Psoas muscle (tissue), 8 donors: ENCODE results near the gene EGFL6. TPM values are rescaled to one million over a fixed set of nuclear protein-coding genes. Genes with fewer than 3 reads are reported as not detected.
"Not testable (repeated sequence)": the region's sequence is repeated elsewhere in the genome, so short reads cannot be mapped to it uniquely, and the experiment has no call there.

ENCODE experiments used
- ATAC-seq, 4 donors: fragments of 200-7000 bp; cut with Tn5 transposase; one replicate each; pipeline ENCODE4 v1.9.1; 2020; ENCODE audit warnings: moderate library complexity in 3 of 4, mild to moderate bottlenecking in 2 of 4
- DNase-seq, 2 donors: peaks; one replicate each; pipeline ENCODE4 v3.0.0-alpha.2; 2020
- H3K27ac ChIP-seq: fragments of 200-600 bp; one replicate; pipeline ENCODE4 v1.8.0; 2022
- H3K27me3 ChIP-seq, 3 donors: fragments of 200-600 bp in 1 of 3; one replicate each; pipeline versions ENCODE4 v1.6.1 to v1.8.0; 2013 to 2022; ENCODE audit warnings: low read length in 2 of 3, mild to moderate bottlenecking in 2 of 3, moderate library complexity in 1 of 3; ENCODE audit not compliant: insufficient read depth in 3 of 3
- H3K36me3 ChIP-seq, 2 donors: fragments of 200-600 bp in 1 of 2; one replicate each; pipeline versions ENCODE4 v1.6.1 to v1.8.0; 2013 to 2022; ENCODE audit warnings: low read depth in 1 of 2, mild to moderate bottlenecking in 1 of 2, moderate library complexity in 1 of 2; ENCODE audit not compliant: insufficient read depth in 1 of 2
- H3K4me1 ChIP-seq: fragments of 200-600 bp; one replicate; pipeline ENCODE4 v1.8.0; 2022
- H3K4me3 ChIP-seq: fragments of 200-600 bp; one replicate; pipeline ENCODE4 v1.8.0; 2022; ENCODE audit warnings: mild to moderate bottlenecking
- H3K9me3 ChIP-seq: fragments of 200-600 bp; one replicate; pipeline ENCODE4 v1.8.0; 2022
- WGBS, 3 donors: extraction: QIAGEN DNeasy Blood & Tissue Kit; methylation state at CpG; one replicate each; pipeline versions ENCODE4 v1.1.6 to v1.1.7; 2013; 5-methylcytosine and 5-hydroxymethylcytosine counted together
- intact Hi-C, 2 donors: fragments of 100-400 bp; cut with DNase I; formaldehyde crosslinking; loops; one replicate each; pipeline versions ENCODE4 v1.11.0 to v1.14.2; 2022
- polyA plus RNA-seq, 3 donors: library from polyadenylated mRNA; stranded (reverse); fragments of 200-250 nt; gene quantifications; one replicate each; pipeline ENCODE4 v1.2.3, GENCODE V29; 2013
- total RNA-seq, 4 donors: library from RNA; stranded (reverse); fragmentation: NEBNext Ultra II Directional in 2 of 4; extraction: Animal tissue kit (Norgen Biotek cat#: 25700) in 2 of 4; gene quantifications; one replicate each; pipeline versions ENCODE4 v1.2.1 to v1.2.4, GENCODE V29; 2021 to 2023
- TF ChIP-seq, protein P1 (sequence below): fragments of 200-600 bp; IDR thresholded peaks from one replicate; pipeline ENCODE4 v1.8.0; 2022; ENCODE audit warnings: antibody characterized with exemption
- donor health status: healthy with polysubstance abuse.
- donor health status: DM: no; HTN: no; CAD: no; lungs with moderate emphysema.
- donor health status: Bipolar disorder and iron deficiency.
- donor health status: healthy.
- donor health status: DM: yes; HTN: yes; CAD: no.
- donor health status: DM: no; HTN: no; CAD: no.
- donor health status: DM: no; HTN: no; CAD: no.
- donor health status: DM: yes; HTN: yes; CAD: no.

Gene EGFL6
- total and polyA plus RNA-seq, 7 donors = 0.17 TPM; not detected in 6

DNA sequence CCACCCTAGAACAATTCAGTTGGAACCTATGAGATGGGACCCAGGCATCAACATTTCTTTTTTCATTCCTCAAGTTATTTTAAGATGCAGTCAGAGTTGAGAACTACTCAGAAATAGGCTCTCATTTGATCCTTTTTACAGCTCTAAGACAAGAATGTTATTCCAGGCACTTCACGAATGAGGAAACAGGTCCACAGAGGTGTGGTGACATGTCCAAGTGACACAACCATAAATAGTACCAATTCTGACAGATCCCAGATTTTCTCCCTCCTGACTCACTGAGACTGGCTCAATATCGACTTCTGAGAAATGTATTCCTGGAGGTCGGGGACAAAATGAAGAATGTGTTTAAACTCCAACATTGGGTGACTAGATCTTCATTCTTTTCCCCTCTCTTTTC, 94.6 kb downstream of the EGFL6 start:
- no peaks in the 10 kb centered on the region for H3K9me3 ChIP-seq
- ATAC-seq (no peak), DNase-seq (no peak)
- no peaks in the 10 kb centered on the region for H3K27me3 ChIP-seq
- no peak overlapping the region for H3K27ac ChIP-seq
- WGBS, 3 donors = 50 to 60% (median 60%) methylated on average over 3 of the region's 3 CpGs
- H3K4me1 ChIP-seq = no peaks in the 10 kb centered on the region
- TF ChIP-seq, protein P1, sequence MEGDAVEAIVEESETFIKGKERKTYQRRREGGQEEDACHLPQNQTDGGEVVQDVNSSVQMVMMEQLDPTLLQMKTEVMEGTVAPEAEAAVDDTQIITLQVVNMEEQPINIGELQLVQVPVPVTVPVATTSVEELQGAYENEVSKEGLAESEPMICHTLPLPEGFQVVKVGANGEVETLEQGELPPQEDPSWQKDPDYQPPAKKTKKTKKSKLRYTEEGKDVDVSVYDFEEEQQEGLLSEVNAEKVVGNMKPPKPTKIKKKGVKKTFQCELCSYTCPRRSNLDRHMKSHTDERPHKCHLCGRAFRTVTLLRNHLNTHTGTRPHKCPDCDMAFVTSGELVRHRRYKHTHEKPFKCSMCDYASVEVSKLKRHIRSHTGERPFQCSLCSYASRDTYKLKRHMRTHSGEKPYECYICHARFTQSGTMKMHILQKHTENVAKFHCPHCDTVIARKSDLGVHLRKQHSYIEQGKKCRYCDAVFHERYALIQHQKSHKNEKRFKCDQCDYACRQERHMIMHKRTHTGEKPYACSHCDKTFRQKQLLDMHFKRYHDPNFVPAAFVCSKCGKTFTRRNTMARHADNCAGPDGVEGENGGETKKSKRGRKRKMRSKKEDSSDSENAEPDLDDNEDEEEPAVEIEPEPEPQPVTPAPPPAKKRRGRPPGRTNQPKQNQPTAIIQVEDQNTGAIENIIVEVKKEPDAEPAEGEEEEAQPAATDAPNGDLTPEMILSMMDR = no peak
- intact Hi-C loops = loop anchor here in 1 of 2 donors (5.0 kb wide), 1 partner anchor 78 kb away; no protein-coding TSS in a partner anchor
- peaks cover 0 to 39% of the 10 kb centered on the region in 2 donors for H3K36me3 ChIP-seq
- no peak overlapping the region for H3K4me3 ChIP-seq

DNA sequence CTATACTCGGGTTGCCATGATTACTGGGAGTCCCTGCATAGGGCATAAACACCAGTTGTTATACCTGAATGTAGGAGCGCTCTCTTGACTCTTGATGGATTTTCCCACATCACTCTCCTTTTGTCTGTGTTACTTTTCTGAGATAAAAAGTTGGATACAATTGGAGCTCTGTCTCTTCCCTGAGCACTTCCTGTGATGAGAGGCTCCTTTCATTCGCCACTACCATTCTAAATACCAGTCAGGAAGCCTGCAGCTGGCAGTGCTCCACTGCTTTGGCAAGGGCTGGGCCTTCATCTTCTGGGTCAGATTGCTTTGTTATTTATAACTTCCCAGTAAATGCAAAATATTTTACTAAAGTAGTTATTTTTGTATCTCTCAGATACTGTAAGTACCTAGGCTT, 97.4 kb downstream of the EGFL6 start:
- Histone ChIP-seq H3K4me1 (no peaks in the 10 kb centered on the region), H3K4me3 (no peak overlapping the region), H3K27ac (no peak overlapping the region), H3K36me3 (peaks cover 0 to 27% of the 10 kb centered on the region in 2 donors), H3K9me3 (no peaks in the 10 kb centered on the region), H3K27me3 (no peaks in the 10 kb centered on the region)
- DNase-seq (no peak), ATAC-seq (no peak)
- intact Hi-C loops = no loop called here
- TF ChIP-seq, protein P1 = no peak
- 77 to 87% (median 83%) methylated on average over 3 of the region's 3 CpGs for WGBS, 3 donors

DNA sequence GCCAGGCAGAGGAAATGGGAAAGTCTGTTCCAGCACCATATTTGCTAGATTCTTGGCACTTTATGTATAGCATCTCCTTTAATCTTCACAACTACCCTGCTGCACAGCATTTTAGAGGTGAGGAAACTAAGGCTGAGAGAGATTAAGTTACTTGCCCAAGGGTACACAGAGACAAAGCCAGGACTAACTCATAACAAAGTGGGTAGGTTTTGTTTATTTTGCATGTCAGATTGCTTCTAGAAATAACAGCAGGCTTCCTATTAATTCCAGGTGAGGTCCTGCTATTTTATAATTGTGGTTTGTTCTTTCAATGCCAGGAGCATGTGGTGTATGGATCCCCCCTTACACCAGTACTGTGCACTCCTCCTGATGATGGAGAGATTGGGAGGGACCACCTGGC, 98.5 kb downstream of the EGFL6 start:
- intact Hi-C loops = no loop called here
- Histone ChIP-seq H3K4me3 (no peak overlapping the region), H3K9me3 (no peaks in the 10 kb centered on the region), H3K36me3 (peaks cover 0 to 17% of the 10 kb centered on the region in 2 donors), H3K27ac (no peak overlapping the region), H3K4me1 (no peaks in the 10 kb centered on the region), H3K27me3 (no peaks in the 10 kb centered on the region)
- ATAC-seq (no peak), DNase-seq (no peak)
- TF ChIP-seq, protein P1 = no peak

DNA sequence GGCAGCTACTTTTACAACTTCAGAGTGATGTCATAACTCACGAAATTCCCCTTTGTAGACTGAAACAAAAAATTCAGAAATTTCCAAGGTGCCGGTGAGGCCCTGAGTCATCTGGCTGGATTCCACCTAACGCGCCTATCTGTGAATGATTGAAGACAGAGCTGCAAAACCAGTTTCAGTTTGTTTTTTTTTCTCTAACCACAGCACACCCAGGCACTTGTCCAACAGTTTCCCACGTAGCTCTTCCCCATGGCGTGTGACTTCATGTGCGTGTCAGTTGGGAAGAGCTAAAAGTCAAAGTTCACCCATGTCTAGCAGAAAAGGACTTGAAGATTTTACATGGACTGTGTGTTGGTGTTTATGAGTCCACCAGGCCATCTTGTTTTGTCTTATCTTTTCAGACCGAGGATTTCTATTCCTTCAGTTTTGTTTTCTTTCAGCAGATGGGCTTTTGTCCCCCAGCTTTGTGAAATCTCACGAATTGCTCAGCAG, 99.9 kb downstream of the EGFL6 start:
- TF ChIP-seq, protein P1 = no peak
- Histone ChIP-seq H3K4me3 (no peak overlapping the region), H3K27ac (no peak overlapping the region), H3K9me3 (no peaks in the 10 kb centered on the region), H3K4me1 (no peaks in the 10 kb centered on the region), H3K36me3 (peaks cover 0 to 7% of the 10 kb centered on the region in 2 donors), H3K27me3 (no peaks in the 10 kb centered on the region)
- WGBS, 3 donors = 46 to 71% (median 67%) methylated on average over 9 of the region's 9 CpGs
- no peak for ATAC-seq
- intact Hi-C loops = no loop called here
- DNase-seq = peak in 1 of 2 donors; percentile 19

DNA sequence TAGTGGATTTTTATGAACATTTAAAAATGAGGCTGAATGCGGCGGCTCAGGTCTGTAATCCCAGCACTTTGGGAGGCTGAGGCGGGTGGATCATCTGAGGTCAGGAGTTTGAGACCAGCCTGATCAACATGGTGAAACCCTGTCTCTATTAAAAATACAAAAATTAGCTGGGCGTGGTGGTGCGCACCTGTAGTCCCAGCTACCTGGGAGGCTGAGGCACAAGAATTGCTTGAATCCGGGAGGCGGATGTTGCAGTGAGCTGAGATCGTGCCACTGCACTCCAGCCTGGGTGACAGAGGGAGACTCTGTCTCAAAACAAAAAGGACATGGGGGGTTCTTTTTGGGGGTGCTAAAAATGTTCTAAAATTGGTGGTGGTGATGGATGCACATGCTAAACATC, 100.4 kb downstream of the EGFL6 start:
- H3K27ac ChIP-seq, intact Hi-C loops, ATAC-seq: not testable (repeated sequence)

More for the DNA sequence above, 100.4 kb downstream of the EGFL6 start:
- not testable (repeated sequence) for DNase-seq, H3K4me3 ChIP-seq, H3K9me3 ChIP-seq, H3K36me3 ChIP-seq, H3K4me1 ChIP-seq, H3K27me3 ChIP-seq
- 95 to 97% (median 96%) methylated on average over 8 of the region's 8 CpGs for WGBS, 3 donors
